HG03558 (cell line): Measurements from ENCODE around the gene TESPA1.
"Not testable (repeated sequence)": the region's sequence is repeated elsewhere in the genome, so short reads cannot be mapped to it uniquely, and the experiment has no call there.

Experiments
- ATAC-seq: cut with Tn5 transposase; IDR thresholded peaks from one replicate; pipeline ENCODE4 v1.9.1; 2021; ENCODE audit warnings: moderate number of reproducible peaks; ENCODE audit not compliant: unreplicated experiment; ENCODE audit errors: extremely low read depth

TESPA1 gene

DNA sequence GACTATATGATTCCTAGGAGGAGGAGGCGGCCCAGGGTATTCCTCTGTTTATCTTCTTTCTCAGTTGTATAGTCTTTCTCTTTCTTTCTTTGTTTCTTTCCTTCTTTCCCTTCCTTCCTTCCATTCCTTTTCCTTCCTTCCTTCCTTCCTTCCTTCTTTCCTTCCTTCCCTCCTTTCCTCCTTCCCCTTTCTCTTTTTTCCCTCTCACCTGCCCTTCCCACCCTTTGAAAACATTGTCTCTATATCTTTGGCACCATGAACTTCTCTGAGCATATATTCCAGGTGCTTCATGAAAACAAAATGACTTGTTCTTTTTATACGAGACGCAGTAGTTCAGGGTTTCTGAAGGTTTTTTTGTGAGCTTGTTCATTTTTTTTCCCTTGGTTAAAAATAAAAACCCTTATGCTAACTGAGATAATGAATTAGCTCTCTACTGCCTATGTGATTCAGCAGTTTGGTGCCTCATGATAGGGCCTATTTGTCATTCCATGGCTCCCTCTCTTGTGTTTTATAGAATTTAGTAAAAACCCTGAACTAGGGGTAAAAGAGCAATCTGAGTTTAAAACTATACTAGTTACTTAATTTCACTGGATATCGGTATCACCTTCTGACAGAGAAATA is 3.2 kb upstream of the TESPA1 start:
- no peak for ATAC-seq

DNA sequence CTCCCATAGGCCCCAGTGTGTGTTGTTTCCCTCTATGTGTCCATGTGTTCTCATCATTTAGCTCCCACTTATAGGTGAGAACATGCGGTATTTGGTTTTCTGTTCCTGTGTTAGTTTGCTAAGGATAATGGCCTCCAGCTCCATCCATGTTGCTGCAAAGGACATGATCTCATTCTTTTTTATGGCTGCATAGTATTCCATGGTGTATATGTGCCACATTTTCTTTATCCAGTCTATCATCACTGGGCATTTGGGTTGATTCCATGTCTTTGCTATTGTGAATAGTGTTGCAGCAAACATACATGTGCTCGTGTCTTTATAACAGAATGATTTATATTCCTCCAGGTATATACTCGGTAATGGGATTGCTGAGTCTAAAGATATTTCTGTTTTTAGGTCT is 2.2 kb upstream of the TESPA1 start:
- ATAC-seq: not testable (repeated sequence)

DNA sequence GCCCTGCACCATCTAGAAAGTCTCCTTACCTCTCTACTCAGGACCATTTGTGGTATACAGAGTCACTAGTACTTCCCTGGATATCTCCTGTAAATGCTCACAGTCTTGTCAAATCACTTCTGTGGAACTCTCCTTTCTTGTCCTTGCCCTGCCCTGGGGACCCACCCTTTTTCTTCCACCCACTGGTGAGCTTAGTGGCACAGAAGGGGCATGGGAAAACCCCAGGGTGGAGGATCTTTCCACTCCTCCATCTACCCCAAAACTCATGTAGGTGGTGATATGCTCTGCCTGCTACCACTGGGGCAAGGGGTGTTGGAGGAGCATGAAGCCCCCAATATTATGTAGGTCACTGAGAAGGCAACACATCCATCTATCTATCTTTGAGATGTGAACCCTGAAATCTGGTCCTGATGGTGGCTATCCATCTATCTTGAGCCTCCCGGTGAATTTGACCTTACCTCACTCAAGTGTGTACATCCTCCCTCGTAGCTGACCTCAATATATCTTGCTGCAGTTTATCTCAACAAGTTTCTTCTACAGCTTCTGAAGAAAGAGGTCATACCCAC is 943 bp downstream of the TESPA1 start:
- ATAC-seq: no peak

- no peak for ATAC-seq
Observed at GRCh38 chr12:54981796-54982195, 2.8 kb downstream of the TESPA1 start.

GRCh38 chr12:54980341-54980740 is 4.2 kb downstream of the TESPA1 start:
- no peak for ATAC-seq

GRCh38 chr12:54977857-54978256 is 6.7 kb downstream of the TESPA1 start:
- ATAC-seq: no peak

- no peak for ATAC-seq
Observed at GRCh38 chr12:54977155-54977554, 7.4 kb downstream of the TESPA1 start.

DNA sequence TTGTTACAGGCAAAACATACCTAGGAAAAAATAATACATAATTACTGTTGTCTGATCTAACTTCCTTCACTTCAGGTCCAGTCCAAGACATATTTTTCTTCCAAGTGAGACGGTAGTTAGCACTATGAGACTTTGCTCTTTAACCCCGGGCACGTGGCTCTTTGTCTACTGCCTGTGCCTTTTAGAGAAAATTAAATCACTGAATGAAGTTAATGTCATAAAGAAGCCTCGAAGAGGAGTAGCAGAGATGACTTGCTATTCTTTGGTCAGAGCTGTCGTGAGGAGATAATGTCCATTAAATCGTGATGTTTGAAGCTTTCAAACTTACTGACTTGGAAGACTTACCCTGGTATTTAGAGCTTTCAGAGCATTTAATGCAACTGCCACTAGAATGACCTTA is 8.7 kb downstream of the TESPA1 start:
- no peak for ATAC-seq

GRCh38 chr12:54975272-54975671 is 9.3 kb downstream of the TESPA1 start:
- ATAC-seq: no peak

DNA sequence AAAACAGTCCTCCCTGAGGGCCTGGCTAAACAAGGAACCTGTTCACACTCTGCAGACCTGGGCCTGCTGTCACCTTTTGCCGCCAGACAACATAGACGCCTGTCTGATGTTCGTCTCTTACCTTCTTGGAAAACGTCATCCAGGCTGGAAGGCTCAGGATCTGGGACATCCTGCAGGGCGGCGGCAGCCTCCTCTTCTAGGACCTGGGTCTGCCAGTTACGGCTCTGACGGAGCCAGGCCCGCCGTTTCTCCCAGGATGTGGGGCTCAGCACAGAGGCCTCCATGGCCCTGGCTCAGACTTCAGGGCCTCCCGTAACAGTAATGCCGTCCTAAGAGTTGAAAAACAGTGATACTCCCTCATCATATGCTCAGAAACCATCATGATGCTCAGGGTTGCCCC is 10.3 kb downstream of the TESPA1 start:
- no peak for ATAC-seq

DNA sequence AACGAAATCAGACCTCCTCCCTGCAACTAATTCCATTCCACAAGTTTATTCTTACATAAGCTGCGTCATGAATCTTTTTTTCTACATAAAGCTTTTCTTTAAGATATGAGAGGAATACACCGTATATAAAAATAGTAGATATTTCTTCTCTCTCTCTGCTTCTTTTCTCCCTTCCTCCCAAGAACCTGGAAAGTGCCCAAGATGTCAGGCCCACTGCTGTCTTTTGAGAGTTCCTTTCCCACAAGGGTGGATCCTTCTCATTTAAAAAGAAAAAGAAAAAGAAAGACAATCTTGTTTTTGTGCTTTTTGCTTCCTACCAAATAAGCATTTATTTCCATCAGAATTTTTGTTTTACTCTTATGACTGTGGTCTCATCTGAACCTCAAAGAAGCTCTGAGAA is 11.0 kb downstream of the TESPA1 start:
- no peak for ATAC-seq

- ATAC-seq: no peak
Observed at GRCh38 chr12:54970741-54971140, 13.8 kb downstream of the TESPA1 start.

GRCh38 chr12:54968181-54968730 is 16.3 kb downstream of the TESPA1 start:
- ATAC-seq: no peak

- no peak for ATAC-seq
Observed at GRCh38 chr12:54967461-54967860, 17.1 kb downstream of the TESPA1 start.

DNA sequence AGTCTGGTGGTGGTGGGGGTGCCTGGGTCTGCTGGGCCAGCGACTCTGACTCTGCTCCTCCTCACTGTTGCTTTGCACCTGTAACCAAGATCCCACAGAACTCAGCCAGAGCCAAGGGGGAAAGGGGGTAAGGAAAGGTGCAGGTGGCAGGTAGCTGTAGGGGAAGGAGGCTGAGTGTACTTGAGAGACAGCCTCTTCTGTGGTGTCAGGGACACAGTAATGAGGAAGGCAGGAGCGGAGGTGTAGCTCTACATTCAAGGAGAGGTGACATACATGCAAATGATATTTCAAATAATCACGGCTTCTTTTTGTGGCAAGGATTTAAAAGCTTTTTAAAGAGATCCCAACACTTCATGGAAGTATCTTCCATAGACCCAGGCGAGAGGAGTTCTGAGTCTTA is 23.4 kb downstream of the TESPA1 start:
- ATAC-seq: no peak

DNA sequence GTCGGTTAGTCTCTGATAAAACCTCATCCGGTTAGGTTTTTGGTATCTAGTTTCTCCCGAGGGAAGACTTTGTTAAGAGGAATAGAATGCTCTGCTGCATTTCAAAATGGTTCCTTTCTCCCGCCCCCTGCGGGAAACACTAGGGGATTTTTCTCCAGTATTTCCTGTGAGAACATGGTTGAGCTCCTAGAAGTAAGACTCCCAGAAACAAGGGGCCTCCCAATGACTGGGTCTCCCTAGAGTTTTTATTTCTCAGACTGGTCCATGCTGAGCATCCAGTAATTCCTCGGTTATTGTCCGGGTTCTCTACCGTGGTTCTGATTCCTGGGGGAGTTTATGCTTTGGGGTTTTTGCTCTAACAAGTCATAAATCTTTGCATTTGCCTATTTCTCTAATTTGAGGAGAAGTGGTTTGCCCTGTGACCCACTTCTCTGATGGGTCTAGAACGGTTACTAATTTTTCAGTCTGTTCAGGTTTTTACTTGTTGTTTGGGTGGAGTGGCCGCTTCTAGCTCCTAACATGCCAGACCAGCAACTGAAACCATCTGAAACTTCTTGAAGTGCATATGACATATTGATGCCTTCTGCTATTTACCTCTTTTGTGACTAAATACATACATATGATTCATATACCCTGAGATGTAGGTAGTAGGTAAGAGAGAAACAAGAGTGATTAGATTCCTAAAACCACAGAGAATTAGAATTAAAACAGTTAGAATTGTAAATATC is 25.1 kb downstream of the TESPA1 start:
- peak; percentile 66 for ATAC-seq

- no peak for ATAC-seq
Observed at GRCh38 chr12:54958048-54958658, 26.4 kb downstream of the TESPA1 start.

DNA sequence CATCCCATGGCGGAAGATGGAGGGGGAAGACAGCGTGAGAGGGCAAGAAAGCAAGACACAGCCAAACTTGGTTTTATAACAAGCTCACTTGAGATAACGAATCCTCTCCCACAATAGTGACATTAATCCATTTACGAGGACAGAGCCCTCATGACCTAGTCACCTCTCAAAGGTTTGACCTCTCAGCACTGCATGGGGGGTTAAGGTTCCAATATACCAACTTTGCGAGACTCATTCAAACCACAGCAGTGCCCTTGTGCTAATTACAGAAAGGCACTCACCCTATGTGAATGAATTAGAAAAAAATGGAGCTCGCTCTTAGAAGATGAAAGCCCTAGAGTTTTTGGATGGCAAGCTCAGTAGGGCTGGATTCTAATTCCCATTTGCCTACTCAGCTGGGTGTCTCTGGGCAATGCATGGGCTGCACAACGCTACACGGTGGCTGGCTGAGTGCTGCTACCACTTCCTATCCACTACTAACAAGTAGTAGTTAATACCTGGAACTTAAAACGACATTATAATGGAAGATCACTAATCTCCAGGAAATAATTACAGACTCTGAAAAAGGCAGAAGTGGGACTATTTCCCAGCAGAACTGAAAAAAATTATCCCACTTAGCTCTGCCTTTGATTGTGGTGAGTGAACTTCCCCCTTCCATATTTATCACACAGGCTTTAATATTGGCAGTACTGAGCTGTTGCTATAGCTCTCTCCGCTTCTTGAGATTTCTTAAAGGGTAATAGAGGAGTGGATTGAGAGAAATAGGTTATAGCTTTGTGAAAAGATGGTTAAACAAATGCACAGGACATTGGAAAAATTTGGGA is 27.5 kb downstream of the TESPA1 start:
- ATAC-seq: no peak

- no peak for ATAC-seq
Observed at GRCh38 chr12:54956322-54956721, 28.2 kb downstream of the TESPA1 start.

- no peak for ATAC-seq
Observed at GRCh38 chr12:54954801-54955200, 29.8 kb downstream of the TESPA1 start.
